Stimulated activated CD4-positive, alpha-beta T cell treated with anti-CD3 and anti-CD28 coated beads, Interleukin-4, amount 100 ng/mL, for 48 hours (primary cell): ENCODE data around the gene SH3RF2.
"Not testable (repeated sequence)": the region's sequence is repeated elsewhere in the genome, so short reads cannot be mapped to it uniquely, and the experiment has no call there.

Source experiments
- DNase-seq, 2 donors: peaks; one replicate each; pipeline ENCODE4 v3.0.0-alpha.2; 2020; ENCODE audit warnings: low read depth in 2 of 2

SH3RF2 gene

GRCh38 chr5:145978708-145979107 is 42.3 kb downstream of the SH3RF2 start:
- no peak for DNase-seq

- DNase-seq: no peak
These were observed 43.2 kb downstream of the SH3RF2 start for GRCh38 chr5:145979270-145980223.

GRCh38 chr5:145980259-145980658 is 43.9 kb downstream of the SH3RF2 start:
- DNase-seq: no peak

GRCh38 chr5:145980718-145981117 is 44.3 kb downstream of the SH3RF2 start:
- DNase-seq: no peak

- DNase-seq: no peak
These were observed 45.5 kb downstream of the SH3RF2 start for GRCh38 chr5:145981589-145982571.

GRCh38 chr5:145982572-145983318 is 46.4 kb downstream of the SH3RF2 start:
- DNase-seq: no peak

GRCh38 chr5:145983446-145983845 is 47.1 kb downstream of the SH3RF2 start:
- DNase-seq: no peak

- DNase-seq: no peak
These were observed 47.7 kb downstream of the SH3RF2 start for GRCh38 chr5:145984072-145984471.

GRCh38 chr5:145987856-145988255 is 51.5 kb downstream of the SH3RF2 start:
- no peak for DNase-seq

- DNase-seq: no peak
These were observed 52.6 kb downstream of the SH3RF2 start for GRCh38 chr5:145988993-145989392.

GRCh38 chr5:145989428-145989827 is 53.0 kb downstream of the SH3RF2 start:
- DNase-seq: no peak

- no peak for DNase-seq
These were observed 53.8 kb downstream of the SH3RF2 start for GRCh38 chr5:145990170-145990569.

- DNase-seq: no peak
These were observed 54.7 kb downstream of the SH3RF2 start for GRCh38 chr5:145991044-145991575.

- not testable (repeated sequence) for DNase-seq
These were observed 57.2 kb downstream of the SH3RF2 start for GRCh38 chr5:145993538-145993937.

- no peak for DNase-seq
These were observed 59.8 kb downstream of the SH3RF2 start for GRCh38 chr5:145996135-145996534.

- no peak for DNase-seq
These were observed 62.8 kb downstream of the SH3RF2 start for GRCh38 chr5:145999208-145999607.

GRCh38 chr5:146000072-146000471 is 63.7 kb downstream of the SH3RF2 start:
- no peak for DNase-seq

GRCh38 chr5:146001544-146002190 is 65.3 kb downstream of the SH3RF2 start:
- DNase-seq: no peak

- no peak for DNase-seq
These were observed 66.1 kb downstream of the SH3RF2 start for GRCh38 chr5:146002491-146002890.

GRCh38 chr5:146003852-146004251 is 67.5 kb downstream of the SH3RF2 start:
- DNase-seq: no peak

- no peak for DNase-seq
These were observed 68.9 kb downstream of the SH3RF2 start for GRCh38 chr5:146005264-146005663.
